ENCODE data around the gene TNFRSF21.
"Not testable (repeated sequence)": the region's sequence is repeated elsewhere in the genome, so short reads cannot be mapped to it uniquely, and the experiment has no call there.

Gene TNFRSF21

DNA sequence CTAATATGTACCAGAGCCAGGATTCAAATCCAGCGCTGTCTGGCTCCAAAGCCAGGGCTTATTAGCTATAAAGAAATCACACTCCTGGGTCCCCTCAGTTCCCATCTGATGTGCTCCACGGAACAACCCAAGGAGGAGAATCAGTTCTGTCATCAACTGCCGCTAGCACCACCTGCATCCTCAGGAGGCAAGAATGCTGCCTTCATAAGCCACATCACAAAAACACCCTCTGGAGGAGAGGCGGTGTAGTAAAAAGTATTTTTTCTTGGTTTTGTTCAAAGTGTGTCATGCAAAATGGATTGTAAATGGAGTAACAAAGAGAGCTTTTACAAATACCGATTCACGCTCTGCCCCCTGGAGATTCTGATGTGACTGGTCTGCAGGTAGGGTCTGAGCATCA lies 57.1 kb downstream of the TNFRSF21 start:
- DNase-seq (ENCODE audit: low read depth in 2 of 2): no peak

DNA sequence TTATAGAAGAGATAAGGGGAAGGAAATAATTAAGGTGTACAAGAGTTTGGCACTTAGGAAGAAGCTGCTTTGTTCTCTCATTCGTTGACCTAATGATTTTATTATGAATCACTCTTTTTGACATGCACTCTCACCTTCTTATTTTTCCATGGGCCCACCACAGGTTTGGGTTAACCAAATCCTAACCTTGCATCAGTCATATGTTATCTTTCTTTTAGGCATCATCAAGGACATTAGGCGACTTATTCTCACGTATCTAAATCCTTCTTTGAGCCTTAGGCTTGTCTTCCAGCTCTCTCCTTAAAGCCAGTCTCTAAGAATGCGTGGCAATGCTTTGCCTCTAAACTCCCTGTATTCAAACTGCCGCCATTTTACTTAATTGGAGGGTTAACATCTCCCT lies 58.3 kb downstream of the TNFRSF21 start:
- DNase-seq (ENCODE audit: low read depth in 2 of 2): no peak

GRCh38 chr6:47250302-47250701 lies 59.4 kb downstream of the TNFRSF21 start:
- no peak for DNase-seq (ENCODE audit: low read depth in 2 of 2)

DNA sequence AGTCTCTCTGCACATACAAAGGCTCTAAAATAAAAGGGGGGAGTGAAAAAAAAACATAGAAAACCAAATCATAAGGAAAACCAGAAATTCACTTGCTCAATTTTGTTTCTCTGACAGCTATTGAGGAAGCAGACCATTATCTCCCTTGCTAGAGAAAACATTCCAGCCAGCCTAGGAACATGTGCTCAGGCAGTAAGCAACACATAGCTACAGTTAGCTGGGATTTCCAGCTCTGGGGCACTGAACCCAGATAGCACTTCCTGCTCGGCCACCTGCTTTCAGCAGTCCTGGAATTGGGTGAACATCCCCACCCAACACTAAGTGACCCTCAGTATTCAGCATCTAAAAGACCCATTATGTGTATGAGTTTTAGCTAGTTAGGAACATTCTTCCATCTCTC lies 61.3 kb downstream of the TNFRSF21 start:
- DNase-seq (ENCODE audit: low read depth in 2 of 2): no peak

DNA sequence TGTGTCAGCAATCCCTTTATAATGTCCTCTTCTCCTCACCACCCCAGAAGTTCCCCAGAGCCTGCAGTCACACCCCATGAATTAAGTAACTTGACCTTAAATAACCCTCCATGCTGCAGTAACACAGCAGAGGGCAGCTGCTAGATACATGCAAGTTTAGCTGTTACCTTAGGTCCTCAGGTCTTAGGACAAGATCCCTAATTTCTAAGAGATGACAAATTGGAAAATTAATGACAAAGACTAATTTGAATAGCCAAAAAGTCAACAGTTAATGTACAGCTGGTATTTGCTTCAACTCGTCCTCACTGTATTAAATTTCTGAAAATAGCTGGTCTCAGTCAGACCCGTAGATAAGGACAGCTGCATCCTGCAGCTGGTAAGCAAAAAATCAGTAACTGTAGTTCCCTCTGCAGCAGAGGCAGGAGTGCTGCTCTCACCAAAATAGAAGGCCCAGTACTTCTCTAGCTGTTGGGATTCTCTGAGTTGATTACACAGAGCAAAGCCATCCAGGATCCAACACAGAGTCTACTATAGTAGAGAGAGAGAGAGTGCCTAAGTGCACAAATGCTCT lies 62.4 kb downstream of the TNFRSF21 start:
- no peak for DNase-seq (ENCODE audit: low read depth in 2 of 2)

DNA sequence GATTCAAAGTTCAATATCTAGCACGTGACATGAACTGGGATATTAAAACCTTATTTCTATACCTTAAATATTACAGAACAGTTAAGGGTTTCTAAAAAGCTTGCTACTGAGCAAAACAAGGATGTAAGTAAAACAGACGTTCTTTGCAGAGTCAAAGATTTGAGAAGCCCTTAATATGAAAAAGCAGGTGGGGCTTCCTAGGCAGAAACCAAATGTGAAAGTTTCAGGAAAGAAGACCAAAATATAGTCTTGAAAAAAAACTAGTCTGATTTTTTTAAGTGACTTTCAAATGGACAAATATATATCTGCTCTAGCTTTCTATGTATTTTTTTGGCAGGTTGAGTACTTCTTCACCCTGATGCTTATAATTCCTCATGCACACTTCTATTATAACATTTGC lies 63.2 kb downstream of the TNFRSF21 start:
- no peak for DNase-seq (ENCODE audit: low read depth in 2 of 2)

GRCh38 chr6:47245745-47246371 lies 63.8 kb downstream of the TNFRSF21 start:
- DNase-seq (ENCODE audit: low read depth in 2 of 2): no peak

GRCh38 chr6:47242483-47243386 lies 67.0 kb downstream of the TNFRSF21 start:
- DNase-seq (ENCODE audit: low read depth in 2 of 2): peak; percentile 31 to 46

- DNase-seq (ENCODE audit: low read depth in 2 of 2): no peak
Measured at GRCh38 chr6:47241742-47242482, 67.8 kb downstream of the TNFRSF21 start.

DNA sequence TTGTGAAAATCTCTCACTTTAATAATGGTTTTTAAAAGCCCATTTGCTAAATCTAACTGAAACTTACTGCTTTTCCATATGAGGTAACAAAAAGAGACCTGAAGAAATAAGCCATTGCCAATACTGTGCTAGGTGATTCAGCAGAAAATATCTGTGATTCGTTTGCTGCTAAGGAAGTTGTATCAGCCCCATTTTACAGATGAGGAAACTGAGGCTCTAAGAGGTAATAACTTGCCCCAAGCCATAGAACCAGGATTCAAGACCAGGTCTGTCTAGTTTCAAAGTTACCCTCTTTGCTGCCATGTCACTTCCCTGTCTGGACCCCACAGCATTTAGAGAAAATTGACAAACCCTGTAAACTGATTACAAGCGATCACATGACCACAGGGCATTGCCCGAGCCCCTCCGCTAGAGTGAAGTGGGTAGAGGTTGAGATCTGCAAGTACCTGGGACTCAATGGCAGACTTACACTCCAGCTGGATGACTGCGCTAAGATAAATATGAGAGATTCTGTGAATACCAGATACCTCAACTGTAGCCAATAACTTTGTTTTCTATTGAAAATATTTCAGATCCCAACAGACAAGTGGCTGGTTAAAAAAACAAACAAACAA lies 69.3 kb downstream of the TNFRSF21 start:
- no peak for DNase-seq (ENCODE audit: low read depth in 2 of 2)

- no peak for DNase-seq (ENCODE audit: low read depth in 2 of 2)
Measured at GRCh38 chr6:47239546-47239945, 70.2 kb downstream of the TNFRSF21 start.

DNA sequence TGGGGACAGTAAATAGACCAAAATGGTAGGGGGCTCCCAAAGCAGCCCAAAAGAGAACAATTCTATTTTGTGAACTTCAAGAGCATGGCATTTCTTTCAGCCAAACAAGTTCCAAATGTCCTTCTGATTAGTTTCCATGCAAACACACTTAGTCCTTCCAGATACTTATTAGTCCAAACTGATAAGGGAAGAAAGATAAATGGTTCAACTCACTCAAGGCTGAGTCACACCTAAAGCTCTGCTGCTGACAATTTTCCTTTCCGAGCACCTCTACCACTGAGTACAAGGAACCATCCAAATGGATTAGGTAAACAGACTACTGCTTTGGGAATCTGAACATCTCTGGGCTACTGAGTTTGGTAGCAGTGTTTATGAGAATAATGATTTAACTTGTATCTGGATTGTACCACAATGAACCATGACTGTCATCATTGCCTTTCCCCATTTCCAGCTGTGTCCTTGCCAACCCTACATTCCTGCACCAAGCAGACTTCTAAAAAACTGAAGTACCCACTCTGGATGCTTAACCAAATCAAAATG lies 71.2 kb downstream of the TNFRSF21 start:
- DNase-seq (ENCODE audit: low read depth in 2 of 2): no peak

GRCh38 chr6:47237196-47237595 lies 72.5 kb downstream of the TNFRSF21 start:
- DNase-seq (ENCODE audit: low read depth in 2 of 2): no peak

GRCh38 chr6:47235964-47236760 lies 73.5 kb downstream of the TNFRSF21 start:
- DNase-seq (ENCODE audit: low read depth in 2 of 2): no peak

GRCh38 chr6:47235421-47235820 lies 74.3 kb downstream of the TNFRSF21 start:
- DNase-seq (ENCODE audit: low read depth in 2 of 2): no peak

- DNase-seq (ENCODE audit: low read depth in 2 of 2): no peak
Measured at GRCh38 chr6:47234266-47234933, 75.3 kb downstream of the TNFRSF21 start.

DNA sequence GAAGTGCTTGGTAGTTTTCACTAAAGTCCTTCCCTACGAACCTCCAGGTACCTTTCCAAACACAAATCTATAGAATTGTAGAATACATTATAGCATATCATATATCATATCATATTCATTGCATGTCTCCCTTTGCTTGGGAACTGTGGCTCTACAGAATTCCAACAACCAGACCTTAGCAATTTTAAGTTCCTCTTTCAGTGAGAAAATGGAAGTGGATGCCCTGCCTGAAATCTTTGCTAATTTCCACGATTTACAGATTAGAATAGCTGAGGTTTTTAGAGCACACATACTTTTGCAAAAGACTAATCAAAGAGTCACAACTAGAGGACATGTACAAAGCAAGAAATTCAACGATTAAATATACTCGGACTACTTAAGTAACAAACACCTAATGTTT lies 78.6 kb downstream of the TNFRSF21 start:
- DNase-seq (ENCODE audit: low read depth in 2 of 2): no peak

GRCh38 chr6:47230579-47230978 lies 79.1 kb downstream of the TNFRSF21 start:
- DNase-seq (ENCODE audit: low read depth in 2 of 2): no peak

DNA sequence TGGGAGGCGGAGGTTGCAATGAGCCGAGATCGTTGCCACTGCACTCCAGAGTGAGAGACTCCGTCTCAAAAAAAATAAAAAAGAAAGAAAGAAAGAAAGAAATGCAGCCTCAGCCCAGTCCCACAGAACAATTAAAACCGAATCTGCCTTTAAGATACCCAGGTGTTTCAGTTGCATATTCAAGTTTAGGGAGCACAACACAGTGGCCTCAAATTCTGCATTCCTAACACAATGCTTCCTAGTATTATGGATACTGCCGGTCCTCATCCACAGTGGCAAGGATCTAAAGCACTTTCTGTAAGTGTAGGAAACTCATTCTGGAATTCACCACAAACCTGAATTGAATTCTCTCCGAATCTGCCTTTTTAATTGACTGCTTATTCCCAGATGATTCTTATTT lies 80.5 kb downstream of the TNFRSF21 start:
- DNase-seq (ENCODE audit: low read depth in 2 of 2): no peak

- not testable (repeated sequence) for DNase-seq (ENCODE audit: low read depth in 2 of 2)
Measured at GRCh38 chr6:47228093-47228492, 81.6 kb downstream of the TNFRSF21 start.
